HepG2 (cell line): Measurements from ENCODE around the gene NEU4. TPM values are rescaled to one million over a fixed set of nuclear protein-coding genes. Genes with fewer than 3 reads are reported as not detected.
A peak's percentile ranks its signal among the peaks of the same experiment; 100 is the strongest.

ENCODE experiments used
- ATAC-seq: fragments of 200-7000 bp; cut with Tn5 transposase; 3 replicates; pipeline ENCODE4 v1.9.1; 2020; ENCODE audit warnings: mild to moderate bottlenecking, moderate library complexity
- BruUV-seq: library from RNA; stranded (reverse); fragments of 400-500 nt; replicated peaks from 2 replicates; lab custom pipeline; 2021; lab: Mats Ljungman, UMichigan
- CTCF ChIA-PET: fragments of 300-600 bp; formaldehyde crosslinking; extraction: SDS; loops from one replicate; lab custom pipeline; 2021; ENCODE audit warnings: low total read pairs, inconsistent platforms, low intra/inter-chr PET ratio; lab: Yijun Ruan, JAX
- POLR2A ChIA-PET: fragments of 350-600 bp; sonication (Branson Sonifier 250); formaldehyde crosslinking; loops from one replicate; lab custom pipeline; 2020; ENCODE audit warnings: antibody characterized with exemption, inconsistent platforms; lab: Yijun Ruan, JAX
- DNase-seq: peaks from one replicate; pipeline ENCODE4 v3.0.0-alpha.2; 2015; ENCODE audit warnings: low spot score
- FAIRE-seq: peaks from 3 replicates; lab custom pipeline; 2011; peaks lifted over from hg19 to GRCh38; lab: Jason Lieb, UNC
- H2AFZ ChIP-seq: one replicate; pipeline ENCODE4 v1.6.1; 2011; ENCODE audit warnings: low read length, inconsistent platforms
- H3K27ac ChIP-seq: fragments of 300-600 bp; 3 replicates; pipeline ENCODE4 v1.8.0; 2011; ENCODE audit warnings: mixed run types, mild to moderate bottlenecking, mixed read lengths, low read length, inconsistent platforms; ENCODE audit not compliant: insufficient read depth; ENCODE audit errors: extremely low read length
- H3K27me3 ChIP-seq, 2 experiments: fragments of 200-600 bp in 1 of 2; 2 replicates in 1 of 2; 3 replicates in 1 of 2; pipeline versions ENCODE4 v1.6.0 to v1.8.0; 2011; ENCODE audit warnings: low read length in 2 of 2, mild to moderate bottlenecking in 2 of 2, moderate library complexity in 2 of 2, inconsistent platforms in 1 of 2; ENCODE audit not compliant: insufficient read depth in 2 of 2, control insufficient read depth in 1 of 2
- H3K36me3 ChIP-seq, 2 experiments: fragments of 200-600 bp in 1 of 2; replicated peaks in 1 of 2; 2 replicates in 1 of 2; 3 replicates in 1 of 2; pipeline versions ENCODE4 v1.5.1 to v1.8.0; 2011; ENCODE audit warnings: low read length in 2 of 2, inconsistent platforms in 1 of 2; ENCODE audit not compliant: insufficient read depth in 2 of 2, control insufficient read depth in 1 of 2
- H3K4me1 ChIP-seq: 2 replicates; pipeline ENCODE4 v1.5.1; 2012; ENCODE audit warnings: low read length, inconsistent platforms; ENCODE audit not compliant: insufficient read depth
- H3K4me2 ChIP-seq: 2 replicates; pipeline ENCODE4 v1.6.0; 2011; ENCODE audit warnings: low read depth, low read length, inconsistent platforms
- H3K4me3 ChIP-seq, 3 experiments: fragments of 200-600 bp in 1 of 3; sonication (generic), shearing (Covaris generic) in 1 of 3; replicated peaks in 1 of 3; 2 replicates each; pipeline ENCODE4 v1.5.1; 2011 to 2016; ENCODE audit warnings: low read length in 3 of 3, inconsistent platforms in 2 of 3, low read depth in 2 of 3, mild to moderate bottlenecking in 2 of 3, control low read depth in 1 of 3, mixed read lengths in 1 of 3; ENCODE audit not compliant: insufficient read depth in 1 of 3
- H3K79me2 ChIP-seq: one replicate; pipeline ENCODE4 v1.6.1; 2011; ENCODE audit warnings: low read length, inconsistent platforms; ENCODE audit not compliant: insufficient read depth
- H3K9ac ChIP-seq: 2 replicates; pipeline ENCODE4 v1.6.0; 2011; ENCODE audit warnings: mild to moderate bottlenecking, low read depth, low read length, inconsistent platforms; ENCODE audit not compliant: insufficient read depth
- H3K9me3 ChIP-seq: 2 replicates; pipeline ENCODE4 v1.5.1; 2012; ENCODE audit warnings: mild to moderate bottlenecking, low read length
- H4K20me1 ChIP-seq: 2 replicates; pipeline ENCODE4 v1.6.0; 2011; ENCODE audit warnings: inconsistent platforms, mild to moderate bottlenecking, low read length, moderate library complexity; ENCODE audit not compliant: insufficient read depth
- ARID4A ChIP-seq: sonication (generic); formaldehyde crosslinking; IDR thresholded peaks from 2 replicates; pipeline ENCODE4 v1.5.0; 2020; ENCODE audit warnings: mild to moderate bottlenecking, missing genetic modification reagents, borderline replicate concordance
- BATF2 ChIP-seq: sonication (generic); formaldehyde crosslinking; IDR thresholded peaks from 2 replicates; pipeline ENCODE4 v1.8.0; 2022; ENCODE audit warnings: mild to moderate bottlenecking, missing genetic modification reagents, moderate library complexity
- BORCS8-MEF2B ChIP-seq: sonication (generic); formaldehyde crosslinking; IDR thresholded peaks from 2 replicates; pipeline ENCODE4 v1.8.0; 2022; ENCODE audit warnings: mild to moderate bottlenecking, missing genetic modification reagents
- CBX1 ChIP-seq: IDR thresholded peaks from one replicate; pipeline ENCODE4 v1.6.1; 2016; ENCODE audit warnings: antibody characterized with exemption, low read depth
- FOSL1 ChIP-seq: sonication (generic); formaldehyde crosslinking; IDR thresholded peaks from 2 replicates; pipeline ENCODE4 v1.9.0; 2021; ENCODE audit warnings: missing genetic modification reagents, borderline replicate concordance
- POLR2AphosphoS2 ChIP-seq: IDR thresholded peaks from 2 replicates; pipeline ENCODE4 v1.6.1; 2011; ENCODE audit warnings: low read depth, low read length, improper control_type of control experiment
- THRA ChIP-seq: sonication (generic); formaldehyde crosslinking; IDR thresholded peaks from 2 replicates; pipeline ENCODE4 v1.4.0; 2020; ENCODE audit warnings: missing genetic modification reagents, borderline replicate concordance
- ZBTB33 ChIP-seq: sonication (generic); formaldehyde crosslinking; IDR thresholded peaks from 2 replicates; pipeline ENCODE4 v1.4.0; 2020; ENCODE audit warnings: missing genetic modification reagents
- ZBTB34 ChIP-seq: sonication (generic); formaldehyde crosslinking; IDR thresholded peaks from 2 replicates; pipeline ENCODE4 v1.8.0; 2022; ENCODE audit warnings: mild to moderate bottlenecking, missing genetic modification reagents
- ZNF512B ChIP-seq: sonication (generic); formaldehyde crosslinking; IDR thresholded peaks from 2 replicates; pipeline ENCODE4 v1.5.1; 2020; ENCODE audit warnings: missing genetic modification reagents, mild to moderate bottlenecking, borderline replicate concordance
- ZNF589 ChIP-seq: sonication (generic); formaldehyde crosslinking; conservative IDR thresholded peaks from 2 replicates; pipeline ENCODE4 v1.8.0; 2022; ENCODE audit warnings: mild to moderate bottlenecking, moderate library complexity, missing genetic modification reagents
- WGBS: methylation state at CpG from one replicate; pipeline ENCODE4 v1.1.6; 2017; ENCODE audit warnings: low lambda C conversion rate; 5-methylcytosine and 5-hydroxymethylcytosine counted together
- in situ Hi-C: cut with HindIII; loops from 2 replicates; pipeline ENCODE4 v1.10.0; 2017; ENCODE audit warnings: low pct_unique_long_range_greater_than_20kb; ENCODE audit not compliant: extremely low pct_ligation_motif_present
- intact Hi-C: fragments of 100-400 bp; cut with micrococcal nuclease; formaldehyde crosslinking; loops from one replicate; pipeline ENCODE4 v1.10.0; 2022; ENCODE audit not compliant: unreplicated experiment
- polyA plus RNA-seq, 8 experiments: library from polyadenylated mRNA; depleted of rRNA in 3 of 8; stranded (reverse) in 7 of 8; unstranded in 1 of 8; fragments of >200 nt; fragmentation: Illumina TruSeq in 4 of 8; extraction: Trizol in 4 of 8; gene quantifications; 2 replicates each; pipeline versions ENCODE4 v1.2.1 to v1.2.3, GENCODE V29; 2011 to 2016; ENCODE audit warnings: low read depth in 4 of 8, missing spikeins in 1 of 8, mixed read lengths in 1 of 8; ENCODE audit not compliant: insufficient read depth in 1 of 8
- total RNA-seq, 5 experiments: library from RNA; depleted of rRNA; stranded (reverse); fragments of >200 nt; fragmentation: Illumina TruSeq; extraction: Trizol; gene quantifications; 2 replicates each; pipeline ENCODE4 v1.2.3, GENCODE V29; 2016; ENCODE audit warnings: low read depth in 1 of 5

NEU4 gene
- total and polyA plus RNA-seq, 2 of the 13 experiments (the other 11 are each of a cell fraction or from before 2014, with no cell fraction given), result 53.5 to 107 TPM

- Histone ChIP-seq H3K27me3 (peaks cover 11 to 86% of the 10 kb centered on the region in 2 experiments; a peak in 4 of 5 replicates), H4K20me1 (0 out of 2 replicates have a peak, but pooled peaks cover 5% of the 10 kb centered on the region), H3K9me3 (no peaks in the 10 kb centered on the region), H3K9ac (no peak overlapping the region), H2AFZ (no peak overlapping the region), H3K4me1 (peaks cover under 1% of the 10 kb centered on the region; the same call in 1 of the 2 replicates), H3K4me2 (no peak overlapping the region), H3K4me3 (no peak overlapping the region), H3K27ac (no peak overlapping the region), H3K36me3 (no peaks in the 10 kb centered on the region), H3K79me2 (no peaks in the 10 kb centered on the region)
- intact Hi-C loops (no loop called here), in situ Hi-C loops (no loop called here)
- POLR2A ChIA-PET, result no interaction called here
- no peak for FAIRE-seq
- no TSS peak for BruUV-seq
- no peak for ATAC-seq
- CTCF ChIA-PET, result no interaction called here
- WGBS, result 80% methylated on average over 5 of the region's 5 CpGs
- DNase-seq, result no peak
- no peak for TF ChIP-seq BORCS8-MEF2B (CRISPR knock-in tag)
- 0 out of 2 replicates have a peak, but pooled peaks have one; percentile 30 for TF ChIP-seq BATF2 (CRISPR knock-in tag)
- TF ChIP-seq CBX1, result no peak
- TF ChIP-seq ZNF589 (CRISPR knock-in tag), result 0 out of 2 replicates have a peak, but pooled peaks have one; percentile 38
- TF ChIP-seq FOSL1 (CRISPR knock-in tag), result no peak
- no peak for TF ChIP-seq ZNF512B (CRISPR knock-in tag)
- TF ChIP-seq THRA, result no peak
- no peak for TF ChIP-seq ZBTB33 (CRISPR knock-in tag)
- TF ChIP-seq ARID4A, result no peak
- TF ChIP-seq POLR2AphosphoS2, result no peak
- TF ChIP-seq ZBTB34 (CRISPR knock-in tag), result no peak
Measured at GRCh38 chr2:241864850-241865213, 55.8 kb downstream of the NEU4 start.
